MM.1S (cell line): Measurements from ENCODE around the gene CLCA2.
A peak's percentile ranks its signal among the peaks of the same experiment; 100 is the strongest.

Experiments
- DNase-seq: peaks from one replicate; pipeline ENCODE4 v3.0.0-alpha.2; 2015
- H2AFZ ChIP-seq: fragments of 300-600 bp; sonication (generic); 2 replicates; pipeline ENCODE4 v1.6.0; 2016; ENCODE audit warnings: antibody characterized with exemption, low read length
- H3F3A ChIP-seq: fragments of 300-600 bp; sonication (generic); 2 replicates; pipeline ENCODE4 v1.6.1; 2016; ENCODE audit warnings: mild to moderate bottlenecking, antibody characterized with exemption, low read length, moderate library complexity, mixed read lengths; ENCODE audit not compliant: insufficient read depth
- H3K27ac ChIP-seq: fragments of 300-600 bp; sonication (generic); 2 replicates; pipeline ENCODE4 v1.5.1; 2016; ENCODE audit warnings: mild to moderate bottlenecking, low read length
- H3K27me3 ChIP-seq: fragments of 300-600 bp; sonication (generic); replicated peaks from 2 replicates; pipeline ENCODE4 v1.6.0; 2016; ENCODE audit warnings: low read length; ENCODE audit not compliant: insufficient read depth
- H3K36me3 ChIP-seq: fragments of 300-600 bp; sonication (generic); replicated peaks from 2 replicates; pipeline ENCODE4 v1.6.1; 2016; ENCODE audit warnings: mild to moderate bottlenecking, low read length, mixed read lengths; ENCODE audit not compliant: insufficient read depth
- H3K4me1 ChIP-seq: fragments of 300-600 bp; sonication (generic); 2 replicates; pipeline ENCODE4 v1.6.1; 2016; ENCODE audit warnings: low read length, mixed read lengths
- H3K4me2 ChIP-seq: fragments of 300-600 bp; sonication (generic); 2 replicates; pipeline ENCODE4 v1.6.0; 2016; ENCODE audit warnings: low read depth, low read length
- H3K4me3 ChIP-seq: fragments of 300-600 bp; sonication (generic); 2 replicates; pipeline ENCODE4 v1.5.1; 2016; ENCODE audit warnings: low read length, mixed read lengths
- H3K79me2 ChIP-seq: fragments of 300-600 bp; sonication (generic); 2 replicates; pipeline ENCODE4 v1.6.1; 2016; ENCODE audit warnings: mixed run types, low read length, mixed read lengths
- H3K9ac ChIP-seq: fragments of 300-600 bp; sonication (generic); 2 replicates; pipeline ENCODE4 v1.6.1; 2016; ENCODE audit warnings: low read length, mixed read lengths
- H3K9me2 ChIP-seq: fragments of 300-600 bp; sonication (generic); replicated peaks from 2 replicates; pipeline ENCODE4 v1.6.1; 2016; ENCODE audit warnings: mild to moderate bottlenecking, low read length, mixed read lengths; ENCODE audit not compliant: insufficient read depth
- H3K9me3 ChIP-seq: fragments of 300-600 bp; sonication (generic); replicated peaks from 2 replicates; pipeline ENCODE4 v1.6.1; 2016; ENCODE audit warnings: mild to moderate bottlenecking, low read length, mixed read lengths; ENCODE audit not compliant: insufficient read depth
- H4K20me1 ChIP-seq: fragments of 300-600 bp; sonication (generic); 2 replicates; pipeline ENCODE4 v1.6.1; 2016; ENCODE audit warnings: mild to moderate bottlenecking, low read length, moderate library complexity, mixed read lengths; ENCODE audit not compliant: insufficient read depth
- EZH2 ChIP-seq: fragments of 300-600 bp; sonication (generic); optimal IDR thresholded peaks from 2 replicates; pipeline ENCODE3; 2017; ENCODE audit warnings: low read depth, mild to moderate bottlenecking, antibody characterized with exemption, low read length, mixed read lengths
- EZH2phosphoT487 ChIP-seq: fragments of 300-600 bp; sonication (generic); IDR thresholded peaks from 2 replicates; pipeline ENCODE4 v1.6.1; 2018; ENCODE audit warnings: antibody characterized with exemption, low read length
- TF ChIP-seq, protein P1 (sequence below): fragments of 300-600 bp; sonication (generic); IDR thresholded peaks from 2 replicates; pipeline ENCODE4 v1.5.1; 2016; ENCODE audit warnings: antibody characterized with exemption, low read length, mixed read lengths

CLCA2 gene

DNA sequence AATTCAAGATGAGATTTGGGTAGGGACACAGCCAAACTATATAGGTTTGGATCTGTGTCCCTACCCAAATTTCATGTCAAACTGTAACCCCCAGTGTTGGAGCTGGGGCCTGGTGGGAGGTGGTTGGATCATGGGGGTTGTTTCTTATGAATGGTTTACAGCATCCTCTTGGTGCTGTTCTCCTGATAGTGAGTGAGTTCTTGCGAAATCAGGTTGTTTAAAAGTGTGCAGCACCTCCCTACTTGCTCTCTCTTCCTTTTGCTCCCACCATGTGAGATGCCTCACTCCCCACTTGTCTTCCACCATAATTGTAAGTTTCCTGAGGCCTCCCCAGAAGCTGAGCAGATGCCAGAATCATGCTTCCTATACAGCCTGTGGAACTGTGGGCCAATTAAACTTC, 45.2 kb upstream of the CLCA2 start:
- TF ChIP-seq, protein P1, sequence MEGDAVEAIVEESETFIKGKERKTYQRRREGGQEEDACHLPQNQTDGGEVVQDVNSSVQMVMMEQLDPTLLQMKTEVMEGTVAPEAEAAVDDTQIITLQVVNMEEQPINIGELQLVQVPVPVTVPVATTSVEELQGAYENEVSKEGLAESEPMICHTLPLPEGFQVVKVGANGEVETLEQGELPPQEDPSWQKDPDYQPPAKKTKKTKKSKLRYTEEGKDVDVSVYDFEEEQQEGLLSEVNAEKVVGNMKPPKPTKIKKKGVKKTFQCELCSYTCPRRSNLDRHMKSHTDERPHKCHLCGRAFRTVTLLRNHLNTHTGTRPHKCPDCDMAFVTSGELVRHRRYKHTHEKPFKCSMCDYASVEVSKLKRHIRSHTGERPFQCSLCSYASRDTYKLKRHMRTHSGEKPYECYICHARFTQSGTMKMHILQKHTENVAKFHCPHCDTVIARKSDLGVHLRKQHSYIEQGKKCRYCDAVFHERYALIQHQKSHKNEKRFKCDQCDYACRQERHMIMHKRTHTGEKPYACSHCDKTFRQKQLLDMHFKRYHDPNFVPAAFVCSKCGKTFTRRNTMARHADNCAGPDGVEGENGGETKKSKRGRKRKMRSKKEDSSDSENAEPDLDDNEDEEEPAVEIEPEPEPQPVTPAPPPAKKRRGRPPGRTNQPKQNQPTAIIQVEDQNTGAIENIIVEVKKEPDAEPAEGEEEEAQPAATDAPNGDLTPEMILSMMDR: no peak
- TF ChIP-seq EZH2phosphoT487: no peak
- no peak for TF ChIP-seq EZH2
- H3K9me3 ChIP-seq: no peaks in the 10 kb centered on the region

GRCh38 chr1:86380257-86380861, 43.6 kb upstream of the CLCA2 start:
- Histone ChIP-seq H3K4me1 (peaks cover 5% of the 10 kb centered on the region; the same call in 1 of the 2 replicates), H3K79me2 (no peaks in the 10 kb centered on the region), H3K36me3 (no peaks in the 10 kb centered on the region), H2AFZ (no peak overlapping the region), H3K27ac (no peak overlapping the region), H3K9me3 (no peaks in the 10 kb centered on the region), H3K9ac (no peak overlapping the region), H3K4me3 (no peak overlapping the region), H3F3A (no peaks in the 10 kb centered on the region), H3K4me2 (peak overlapping the region; percentile 11), H4K20me1 (no peaks in the 10 kb centered on the region), H3K27me3 (no peaks in the 10 kb centered on the region), H3K9me2 (no peaks in the 10 kb centered on the region)
- DNase-seq: peak; percentile 62
- TF ChIP-seq, protein P1: peak; percentile 73
- no peak for TF ChIP-seq EZH2phosphoT487

More for the DNA sequence above, 45.2 kb upstream of the CLCA2 start:
- Histone ChIP-seq H3K4me3 (no peak overlapping the region), H3K4me2 (no peak overlapping the region), H3K27me3 (no peaks in the 10 kb centered on the region), H4K20me1 (no peaks in the 10 kb centered on the region), H3K9me2 (no peaks in the 10 kb centered on the region), H3K36me3 (no peaks in the 10 kb centered on the region), H3K9ac (no peak overlapping the region), H3F3A (no peaks in the 10 kb centered on the region), H3K79me2 (no peaks in the 10 kb centered on the region), H3K27ac (no peak overlapping the region), H2AFZ (no peak overlapping the region), H3K4me1 (peaks cover 5% of the 10 kb centered on the region; the same call in 1 of the 2 replicates)
- DNase-seq: no peak

DNA sequence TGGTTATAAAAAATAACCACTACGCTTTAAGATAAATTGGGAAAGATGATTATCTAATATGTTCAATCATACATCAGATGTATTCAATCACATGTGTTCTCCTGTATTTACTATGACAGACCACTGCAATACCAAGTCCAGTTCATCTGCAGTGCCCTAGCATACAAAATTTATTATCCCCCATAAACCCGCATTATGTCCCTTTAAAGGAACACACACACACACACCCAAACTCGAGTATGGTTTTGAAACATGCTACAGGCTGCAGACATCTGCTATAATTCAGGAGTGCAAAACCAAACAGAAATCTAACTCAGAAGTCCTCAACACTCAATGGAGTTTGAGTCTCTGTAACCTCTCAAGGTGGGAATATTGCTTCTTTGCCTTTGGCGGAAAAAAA, 42.7 kb upstream of the CLCA2 start:
- Histone ChIP-seq H3K79me2 (no peaks in the 10 kb centered on the region), H3K9me3 (no peaks in the 10 kb centered on the region), H2AFZ (no peak overlapping the region), H3K9ac (no peak overlapping the region), H3K4me1 (peaks cover 5% of the 10 kb centered on the region; the same call in 1 of the 2 replicates), H3K27me3 (no peaks in the 10 kb centered on the region), H3F3A (no peaks in the 10 kb centered on the region), H3K9me2 (no peaks in the 10 kb centered on the region), H4K20me1 (no peaks in the 10 kb centered on the region), H3K4me2 (no peak overlapping the region), H3K4me3 (no peak overlapping the region), H3K27ac (no peak overlapping the region), H3K36me3 (no peaks in the 10 kb centered on the region)
- DNase-seq: no peak
- TF ChIP-seq EZH2phosphoT487 (no peak), EZH2 (no peak)

DNA sequence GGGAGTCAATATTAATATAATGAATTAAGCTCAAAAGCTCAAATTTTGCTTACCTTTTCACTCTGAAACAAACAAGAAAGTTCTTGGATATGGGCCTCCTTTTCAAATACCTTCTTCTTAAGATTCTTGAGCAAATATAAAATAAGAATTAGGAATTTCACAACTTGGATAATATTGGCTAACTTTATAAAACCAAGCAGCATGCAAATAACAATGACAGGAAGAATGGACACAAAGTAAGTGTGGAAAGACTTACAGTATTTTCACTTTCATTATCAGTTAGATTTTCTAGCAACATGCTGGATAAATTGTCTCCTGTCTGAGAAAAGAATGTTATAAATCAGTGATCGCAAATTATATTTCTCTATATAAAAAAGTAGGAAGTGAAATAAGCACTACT, 41.1 kb upstream of the CLCA2 start:
- TF ChIP-seq, protein P1: no peak
- TF ChIP-seq EZH2phosphoT487 (no peak), EZH2 (no peak)
- Histone ChIP-seq H4K20me1 (no peaks in the 10 kb centered on the region), H3K4me3 (peak overlapping the region; percentile 37), H2AFZ (no peak overlapping the region), H3K36me3 (no peaks in the 10 kb centered on the region), H3K4me2 (peak overlapping the region; percentile 50), H3K9ac (no peak overlapping the region; the same call in 1 of the 2 replicates), H3F3A (no peaks in the 10 kb centered on the region), H3K27ac (no peak overlapping the region), H3K27me3 (no peaks in the 10 kb centered on the region), H3K4me1 (peaks cover 5% of the 10 kb centered on the region; the same call in 1 of the 2 replicates), H3K9me3 (no peaks in the 10 kb centered on the region), H3K79me2 (no peaks in the 10 kb centered on the region), H3K9me2 (no peaks in the 10 kb centered on the region)
- peak; percentile 44 for DNase-seq
